Stimulated activated CD8-positive, alpha-beta memory T cell treated with anti-CD3 and anti-CD28 coated beads, Interleukin-2, amount 100 ng/mL, for 48 hours (primary cell): ENCODE data around the gene NBAS.
"Not testable (repeated sequence)": the region's sequence is repeated elsewhere in the genome, so short reads cannot be mapped to it uniquely, and the experiment has no call there.

Experiments
- DNase-seq, 2 donors: peaks; one replicate each; pipeline ENCODE4 v3.0.0-alpha.2; 2020; ENCODE audit warnings: low read depth in 2 of 2

Gene NBAS

DNA sequence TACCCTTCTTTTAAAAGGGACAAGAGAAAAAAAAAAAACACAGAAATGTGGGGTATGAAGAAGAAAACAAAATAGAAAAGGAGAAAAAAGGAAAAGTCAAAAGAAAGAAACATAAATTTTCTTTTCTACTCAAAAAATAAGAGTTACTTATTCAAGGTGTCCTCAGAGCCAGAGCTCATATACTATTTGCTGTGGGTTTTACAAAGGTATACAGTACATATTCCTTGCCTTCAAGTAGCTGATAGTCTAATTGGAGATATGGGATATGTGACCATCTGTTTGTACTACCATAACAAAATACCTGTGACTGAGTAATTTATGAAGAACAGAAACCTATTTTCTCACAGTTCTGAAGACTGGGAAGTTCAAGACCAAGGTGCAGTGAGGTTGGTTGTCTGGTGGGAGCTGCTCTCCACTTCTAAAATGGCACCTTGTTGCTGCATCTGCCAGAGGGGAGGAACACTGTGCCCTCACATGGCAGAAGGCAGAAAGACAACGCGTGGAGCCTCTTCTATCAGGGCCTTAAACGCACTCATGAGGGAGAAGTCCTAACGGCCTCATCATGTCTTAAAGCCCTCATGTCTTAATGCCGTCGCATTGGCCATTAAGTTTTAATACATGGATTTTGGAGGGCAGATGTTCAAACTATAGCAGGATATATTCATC is 33.9 kb downstream of the NBAS start:
- no peak for DNase-seq

DNA sequence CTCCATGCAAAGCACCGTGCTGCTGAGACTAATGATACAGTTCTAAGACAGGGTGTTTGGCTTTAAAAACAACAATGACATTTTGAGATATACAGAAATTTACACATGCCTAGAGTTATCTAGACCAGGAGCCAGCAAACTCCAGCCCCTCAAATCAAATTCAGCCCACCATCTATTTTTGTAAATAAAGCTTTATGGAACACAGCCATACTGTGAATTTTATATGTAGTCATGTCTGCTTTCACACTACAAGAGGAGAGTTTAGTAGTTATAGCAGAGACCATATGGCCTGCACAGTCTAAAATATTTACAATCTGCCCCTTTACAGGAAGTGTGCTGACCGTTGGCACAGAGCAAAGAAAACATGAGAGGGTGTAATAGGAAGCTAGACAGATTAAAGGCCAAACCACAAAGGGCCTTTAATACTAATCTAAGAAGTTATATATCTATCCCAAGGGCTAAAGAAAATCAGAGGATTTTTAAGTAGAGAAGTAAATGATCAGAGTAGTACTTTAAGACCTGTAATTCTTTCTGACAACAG is 39.4 kb downstream of the NBAS start:
- no peak for DNase-seq

DNA sequence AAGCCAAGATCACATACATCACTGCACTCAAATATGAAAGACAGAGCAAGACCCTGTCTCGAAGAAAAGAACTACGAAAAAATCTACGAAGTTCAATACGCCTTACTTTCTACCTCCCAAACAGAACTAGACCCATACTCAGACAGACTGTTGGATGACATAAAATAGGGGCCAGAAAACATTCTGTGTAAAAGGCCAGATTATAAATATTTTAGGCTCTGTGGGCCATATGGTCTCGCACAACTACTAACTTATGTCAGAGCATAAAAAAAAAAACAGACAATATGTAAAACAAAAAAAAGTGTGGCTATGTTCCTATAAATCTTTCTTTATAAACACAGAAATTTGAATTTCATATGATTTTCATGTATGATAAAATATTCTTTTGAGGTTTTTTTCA is 40.8 kb downstream of the NBAS start:
- DNase-seq, result no peak

DNA sequence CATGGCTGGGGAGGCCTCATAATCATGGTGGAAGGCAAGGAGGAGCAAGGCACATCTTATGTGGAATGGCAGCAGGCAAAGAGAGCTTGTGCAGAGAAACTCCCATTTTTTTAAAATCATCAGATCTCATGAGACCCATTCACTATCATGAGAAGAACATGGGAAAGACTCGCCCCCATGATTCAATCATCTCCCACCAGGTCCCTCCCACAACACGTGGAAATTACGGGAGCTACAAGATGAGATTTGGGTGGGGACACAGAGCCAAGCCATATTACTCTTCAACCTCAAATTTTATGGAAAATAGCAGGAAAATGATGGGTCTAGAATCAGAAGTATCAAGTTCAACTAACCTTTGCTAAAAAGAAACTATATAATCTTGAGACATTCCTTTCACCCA is 42.4 kb downstream of the NBAS start:
- not testable (repeated sequence) for DNase-seq

DNA sequence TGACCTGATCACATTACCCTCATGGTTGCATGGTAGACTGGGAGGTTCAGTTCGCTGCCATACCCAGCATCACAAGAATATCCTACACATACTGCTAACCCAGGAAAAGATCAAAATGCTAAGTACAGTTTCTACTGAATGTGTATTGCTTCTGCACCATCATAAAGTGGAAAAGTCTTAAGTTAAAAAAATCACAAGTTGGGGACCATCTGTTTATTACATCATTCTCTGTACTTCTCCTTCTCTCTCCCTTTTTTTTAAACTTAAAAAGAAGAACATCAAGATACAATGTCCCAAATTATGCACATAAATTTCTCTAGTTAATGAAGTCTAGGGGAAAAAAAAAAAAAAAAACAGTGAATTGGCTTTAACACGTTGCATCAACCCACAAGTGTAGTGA is 43.3 kb downstream of the NBAS start:
- no peak for DNase-seq

DNA sequence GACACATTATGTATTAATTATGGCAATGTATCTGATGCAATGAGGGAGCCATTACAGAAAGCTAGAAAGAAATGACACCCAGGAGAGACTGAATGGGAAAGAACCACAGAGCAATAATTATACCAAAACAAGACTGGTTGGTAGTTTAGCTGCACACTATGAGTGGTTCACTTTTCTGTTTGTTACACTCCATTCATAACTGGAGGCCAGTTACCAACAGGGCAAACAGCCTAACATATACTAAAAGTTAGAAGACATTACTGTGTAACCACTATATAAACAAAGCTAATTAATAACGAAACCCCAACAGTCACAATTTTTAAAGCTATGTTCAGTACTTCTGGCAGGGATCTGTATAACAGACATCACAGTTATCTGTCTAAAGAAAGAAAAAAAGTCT is 49.4 kb downstream of the NBAS start:
- DNase-seq, result no peak

DNA sequence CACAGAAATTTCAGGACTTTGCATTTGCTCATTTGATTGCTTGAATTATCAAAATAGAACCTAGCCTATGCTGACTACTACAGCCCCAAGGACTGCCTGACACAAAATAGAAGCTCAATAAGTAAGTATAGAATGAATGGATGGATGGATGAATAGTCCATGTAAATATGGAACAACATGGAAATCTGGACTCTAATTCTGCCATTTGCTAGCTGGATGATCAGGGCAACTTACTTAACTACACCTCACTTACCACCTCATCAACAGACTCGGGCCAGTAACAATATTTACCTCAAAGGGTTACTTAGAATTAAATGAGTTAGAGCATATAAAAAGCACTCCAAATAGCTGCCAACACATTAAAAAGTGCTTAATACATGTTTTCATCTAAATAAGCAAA is 50.6 kb downstream of the NBAS start:
- no peak for DNase-seq

DNA sequence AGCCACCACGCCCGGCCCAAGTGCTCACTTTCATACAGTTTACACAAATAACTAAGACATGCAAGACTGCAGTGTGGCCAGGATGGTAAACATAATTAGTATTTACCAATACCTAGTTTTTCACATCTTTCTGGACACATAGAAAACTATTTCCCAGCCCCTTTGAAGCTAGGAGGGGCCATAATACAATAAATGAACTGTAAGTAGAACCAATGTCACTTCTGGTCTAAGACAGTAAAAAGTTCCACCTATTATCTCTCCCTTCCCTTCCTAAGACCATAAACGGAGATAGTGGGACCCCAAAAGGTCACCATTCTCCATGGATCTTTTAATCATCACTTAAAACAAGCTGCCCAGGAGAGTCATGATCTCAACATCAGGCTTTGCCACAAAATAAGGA is 51.0 kb downstream of the NBAS start:
- no peak for DNase-seq

DNA sequence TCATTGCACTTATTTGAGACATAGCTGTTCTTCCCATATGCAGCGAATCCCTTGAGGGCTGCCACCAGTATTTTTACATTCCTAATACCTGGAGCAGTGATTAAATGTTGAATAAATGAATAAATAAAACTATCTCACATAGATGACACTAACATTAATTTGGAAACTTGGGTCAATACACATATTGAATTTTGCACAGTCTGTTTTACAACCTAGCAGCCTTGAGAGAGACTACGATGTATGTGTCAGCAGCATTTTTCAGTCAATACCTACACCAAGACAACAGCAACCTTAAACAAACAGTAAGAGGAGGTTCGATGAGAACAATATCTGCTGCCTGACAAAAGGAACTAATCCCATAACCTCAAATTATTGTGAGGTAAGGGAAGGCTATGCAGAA is 53.4 kb downstream of the NBAS start:
- no peak for DNase-seq

DNA sequence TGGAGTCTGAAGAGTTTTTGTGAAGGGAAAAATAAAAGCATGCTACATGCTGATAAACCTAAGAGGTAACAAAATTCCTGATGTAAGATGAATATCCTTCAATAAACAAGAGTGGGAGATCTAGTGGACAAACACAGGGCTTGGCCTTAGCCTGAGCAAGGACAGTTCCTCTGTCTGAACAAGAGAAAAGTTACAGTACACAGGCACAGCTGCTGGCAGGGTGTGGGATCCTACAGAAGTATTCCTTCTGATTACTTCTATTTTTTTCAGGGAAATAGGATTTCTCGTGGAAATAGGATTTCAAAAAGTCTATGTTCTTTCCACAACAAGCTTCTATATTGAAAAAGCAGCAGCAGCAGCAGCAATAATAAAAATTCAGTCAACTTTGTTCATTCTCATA is 54.1 kb downstream of the NBAS start:
- DNase-seq, result no peak

DNA sequence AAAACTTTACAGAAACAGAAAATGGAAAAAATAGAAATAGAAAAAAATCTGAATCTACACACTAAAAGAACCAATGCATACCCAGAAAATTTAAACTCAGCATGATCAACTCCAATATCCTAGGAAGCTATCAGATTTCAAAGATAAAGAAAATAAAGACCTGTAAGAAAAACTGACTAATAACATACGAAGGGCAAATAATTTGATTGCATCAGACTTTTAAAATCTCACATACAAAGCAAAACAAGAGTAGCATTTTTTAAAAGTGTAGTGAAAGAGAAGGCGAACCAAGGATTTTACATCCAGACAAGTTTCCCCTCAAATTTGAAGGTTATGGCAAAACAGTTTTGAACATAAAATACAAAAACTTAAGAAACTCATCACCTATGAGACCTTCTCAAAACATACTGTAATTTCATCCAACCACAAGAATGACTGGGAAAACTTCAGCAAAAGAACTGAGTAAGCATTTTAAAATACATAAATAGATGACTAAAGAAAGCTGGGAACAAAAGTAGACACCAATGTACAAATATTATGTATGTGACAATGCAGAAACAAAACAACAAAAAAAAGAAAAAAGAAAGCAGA is 54.8 kb downstream of the NBAS start:
- no peak for DNase-seq

DNA sequence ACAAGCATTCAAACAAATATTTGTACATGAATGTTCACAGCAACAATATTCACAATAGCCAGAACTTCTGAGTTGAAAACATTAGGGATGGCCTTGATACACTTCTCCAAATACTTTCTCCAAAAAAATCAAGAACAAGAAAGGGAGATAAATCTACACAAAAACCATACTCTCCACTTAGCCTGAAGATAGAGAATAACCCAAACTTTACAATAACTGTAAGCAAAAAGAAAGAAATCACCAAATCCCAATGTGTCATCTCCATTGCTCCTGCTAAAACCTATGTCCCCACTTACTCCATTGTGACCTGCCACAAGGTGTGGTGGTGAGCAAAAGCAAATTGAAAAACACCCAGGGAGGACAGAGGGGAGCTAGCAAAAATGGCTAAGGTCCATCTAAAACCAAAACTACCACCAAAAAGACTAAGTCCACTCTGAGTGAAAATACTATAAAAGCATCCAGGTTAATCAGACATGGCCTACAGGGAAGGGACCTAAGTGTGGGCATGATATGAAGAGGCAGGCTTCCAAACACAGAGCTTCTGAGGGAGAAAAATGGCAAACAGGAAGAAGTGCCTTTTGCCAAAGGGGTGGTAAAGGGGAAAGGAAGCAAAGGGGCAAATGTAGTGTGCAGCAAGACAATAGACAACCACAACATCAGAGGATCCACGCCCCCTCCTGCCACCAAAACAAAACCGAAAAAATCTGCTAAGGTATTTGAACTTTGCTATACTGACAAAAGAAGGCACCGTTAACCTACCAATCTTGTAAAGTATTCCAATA is 56.1 kb downstream of the NBAS start:
- DNase-seq, result no peak

DNA sequence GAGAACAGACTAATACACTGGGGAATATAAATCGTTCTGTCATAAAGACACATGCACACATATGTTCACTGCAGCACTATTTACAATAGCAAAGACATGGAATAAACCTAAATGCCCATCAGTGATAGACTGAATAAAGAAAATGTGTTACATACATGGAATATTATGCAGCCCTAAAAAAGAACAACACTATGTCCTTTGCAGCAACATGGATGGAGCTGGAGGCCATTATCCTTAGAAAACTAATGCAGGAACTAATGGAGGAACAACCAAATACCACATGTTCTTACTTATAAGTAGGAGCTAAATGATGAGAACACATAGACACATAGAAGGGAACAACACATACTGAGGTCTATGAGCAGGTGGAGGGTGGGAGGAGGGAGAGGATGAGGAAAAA is 61.9 kb downstream of the NBAS start:
- DNase-seq, result not testable (repeated sequence)

DNA sequence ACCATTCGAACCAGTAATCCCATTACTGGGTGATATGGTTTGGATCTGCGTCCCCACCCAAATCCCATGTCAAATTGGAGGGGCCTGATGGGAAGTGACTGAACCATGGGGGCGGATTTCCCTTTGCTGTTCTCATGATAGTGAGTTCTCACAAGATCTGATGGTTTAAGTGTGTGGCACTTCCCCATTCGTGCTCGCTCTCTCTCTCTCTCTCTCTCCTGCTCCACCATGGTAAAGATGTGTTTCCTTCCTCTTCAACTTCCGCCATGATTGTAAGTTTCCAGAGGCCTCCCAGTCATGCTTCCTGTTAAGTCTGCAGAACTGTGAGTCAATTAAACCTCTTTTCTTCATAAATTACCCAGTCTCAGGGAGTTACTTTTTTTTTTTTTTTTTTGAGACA is 62.6 kb downstream of the NBAS start:
- DNase-seq, result no peak

DNA sequence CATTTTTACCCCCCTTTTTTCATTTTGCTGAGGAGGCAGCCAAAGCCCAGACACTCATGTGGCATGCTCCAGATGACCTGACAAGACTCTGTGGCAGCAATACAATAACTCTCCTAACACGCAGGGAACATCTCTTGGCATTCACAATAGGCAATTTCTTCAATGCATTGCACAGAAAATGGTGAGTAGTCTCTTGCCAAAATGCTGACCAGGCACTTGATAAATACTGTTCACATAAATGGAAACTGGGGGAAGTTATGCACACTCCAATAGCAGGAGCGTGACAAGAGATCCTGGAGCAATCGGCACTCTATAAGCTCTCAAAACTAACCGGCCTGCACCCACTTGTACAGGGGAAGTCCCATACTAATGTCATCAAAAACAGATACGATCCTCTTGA is 66.3 kb downstream of the NBAS start:
- DNase-seq, result no peak

DNA sequence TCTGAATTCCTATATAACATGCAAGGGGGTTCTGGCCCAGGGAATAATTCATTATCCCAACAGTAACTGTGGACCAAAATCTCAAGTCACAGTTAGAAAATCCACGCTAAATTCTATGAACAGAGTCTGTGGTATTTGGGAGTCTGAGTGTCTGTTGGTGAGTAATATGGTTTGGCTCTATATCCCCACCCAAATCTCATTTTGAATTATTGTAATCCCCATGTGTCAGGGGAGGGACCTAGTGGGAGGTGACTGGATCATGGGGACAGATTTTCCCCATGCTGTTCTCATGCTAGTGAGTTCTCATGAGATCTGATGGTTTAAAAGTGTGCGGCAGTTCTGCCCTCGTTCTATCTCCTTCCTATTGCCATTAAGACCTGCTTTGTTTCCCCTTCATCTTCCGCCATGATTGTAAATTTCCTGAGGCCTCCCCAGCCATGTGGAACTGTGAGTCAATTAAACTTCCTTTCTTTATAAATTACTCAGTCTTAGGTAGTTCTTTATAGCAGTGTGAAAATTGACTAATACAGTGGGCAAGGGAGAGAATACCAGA is 68.3 kb downstream of the NBAS start:
- DNase-seq, result no peak

DNA sequence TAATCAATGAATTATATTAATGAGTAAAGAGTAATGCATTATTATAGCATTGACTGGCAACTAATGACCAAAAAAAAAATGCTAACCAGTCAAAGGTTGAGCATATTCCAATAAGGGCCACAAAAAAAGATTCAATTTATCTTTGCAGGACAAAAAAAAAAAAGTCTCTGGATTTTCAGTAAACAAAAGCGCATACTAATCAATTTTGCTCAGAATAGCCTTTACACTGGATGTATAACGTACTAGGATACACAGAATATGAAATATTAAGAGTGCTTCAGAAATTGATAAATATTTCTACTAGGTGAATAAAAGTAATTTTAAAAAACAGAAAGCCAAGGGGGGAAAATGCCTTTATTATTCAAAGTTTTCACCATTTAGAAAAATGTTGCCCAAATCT is 74.4 kb downstream of the NBAS start:
- DNase-seq, result no peak

DNA sequence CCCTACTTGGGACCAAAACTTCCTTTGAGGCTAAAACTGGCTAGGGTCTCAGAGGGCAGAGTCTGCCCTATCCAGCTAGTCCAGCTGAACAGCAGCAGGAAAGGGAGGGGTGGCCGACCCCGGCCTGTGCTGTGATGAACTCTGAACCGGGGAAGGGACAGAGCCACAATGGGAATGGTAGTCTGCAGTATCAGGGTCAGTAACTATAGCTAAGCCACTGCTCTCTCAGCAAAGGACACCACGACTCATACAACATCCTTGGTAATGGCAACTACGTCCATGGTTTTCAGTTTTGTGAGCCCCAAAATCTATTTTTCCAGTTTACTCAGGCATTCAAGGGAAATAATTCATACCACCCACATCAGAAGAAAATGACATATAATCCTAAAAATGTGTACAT is 75.2 kb downstream of the NBAS start:
- no peak for DNase-seq

DNA sequence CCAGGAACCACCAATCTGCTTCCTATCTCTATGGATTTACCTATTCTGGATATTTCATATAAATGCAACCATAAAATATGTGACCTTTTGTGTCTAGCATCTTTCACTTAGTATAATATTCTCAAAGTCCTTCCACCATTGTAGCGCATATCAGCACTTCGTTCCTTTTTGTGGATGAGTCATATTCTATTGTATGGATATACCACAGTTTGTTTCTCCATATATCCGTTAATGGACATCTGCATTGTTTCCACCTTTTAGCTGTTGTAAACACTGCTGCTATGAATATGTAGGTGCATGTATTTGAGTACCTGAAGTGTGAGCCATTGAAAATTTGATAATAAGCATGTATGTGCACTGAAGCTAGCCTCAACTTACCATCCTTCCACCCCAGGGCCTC is 80.1 kb downstream of the NBAS start:
- no peak for DNase-seq

DNA sequence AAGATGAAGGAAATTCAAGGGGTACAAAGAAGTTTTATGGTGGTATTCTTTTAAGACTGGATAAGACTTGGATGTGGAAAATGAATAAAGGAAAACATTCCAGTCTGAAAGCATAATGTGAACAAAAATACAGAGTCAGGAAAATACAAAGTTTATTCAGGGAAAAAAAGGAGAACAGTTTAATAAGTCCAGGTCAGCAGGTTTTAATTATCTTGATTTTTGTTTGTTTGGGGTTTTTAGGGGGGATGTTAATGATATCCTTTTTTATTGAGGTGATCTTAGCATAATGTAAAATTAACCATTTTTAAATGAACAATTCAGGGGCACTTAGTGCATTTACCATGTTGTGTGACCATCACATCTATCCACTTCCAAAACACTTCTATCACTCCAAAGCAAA is 80.6 kb downstream of the NBAS start:
- DNase-seq, result no peak

DNA sequence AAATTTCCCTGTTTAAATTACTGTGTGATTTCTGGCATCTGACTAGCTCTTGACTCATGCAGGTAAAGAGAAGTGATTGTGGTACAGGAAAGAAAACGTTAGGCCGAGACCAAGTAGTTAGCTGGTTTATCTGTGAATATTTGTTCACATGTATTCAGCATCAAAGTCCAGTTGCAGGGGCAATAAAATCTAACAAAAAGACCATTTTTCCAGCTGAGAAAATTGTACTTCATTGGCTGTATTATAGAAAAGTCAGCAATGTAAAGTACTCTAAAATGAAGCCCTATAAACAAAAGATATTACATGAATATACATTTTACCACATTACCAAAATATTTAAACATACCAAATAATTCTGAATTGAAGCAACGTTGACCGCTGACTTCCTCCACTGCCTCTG is 88.3 kb downstream of the NBAS start:
- no peak for DNase-seq

DNA sequence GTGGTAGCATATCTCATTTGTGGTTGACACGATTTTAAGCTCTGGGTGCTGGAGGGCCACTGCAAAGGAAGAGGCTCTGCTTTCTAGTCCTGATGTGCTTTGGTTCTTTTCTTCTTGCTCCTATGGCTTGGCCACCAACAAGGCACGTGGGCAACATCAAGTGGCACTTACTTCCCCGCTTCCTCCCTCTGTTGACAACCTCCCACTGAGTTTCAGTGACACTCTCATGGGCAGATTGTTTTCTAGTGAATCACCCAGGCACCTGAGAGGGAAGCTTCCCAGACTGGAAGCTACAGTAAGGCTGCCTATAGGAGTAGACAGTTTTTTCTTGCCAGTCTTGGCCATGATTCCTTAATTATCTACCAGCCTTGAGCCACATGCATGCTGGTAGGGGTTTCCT is 89.0 kb downstream of the NBAS start:
- DNase-seq, result no peak

DNA sequence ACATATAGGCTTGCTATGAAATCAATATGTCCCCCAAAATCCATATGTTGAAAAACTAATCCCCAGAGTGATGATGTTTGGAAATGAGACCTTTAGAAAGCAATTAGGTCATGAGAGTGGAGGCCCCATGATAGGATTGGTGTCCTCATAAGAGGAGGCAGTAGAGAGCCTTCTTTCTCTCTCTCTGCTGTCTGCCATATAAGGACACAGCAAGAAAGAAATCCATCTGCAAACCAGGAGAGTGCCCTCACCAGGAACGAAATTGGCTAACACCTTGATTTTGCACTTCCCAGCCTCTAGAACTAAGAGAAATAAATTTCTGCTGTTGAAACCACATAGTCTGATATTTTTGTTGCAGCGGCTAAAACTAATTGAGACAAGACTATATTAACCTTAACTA is 89.5 kb downstream of the NBAS start:
- DNase-seq, result no peak
